HG03135 (cell line): ENCODE measurements around the gene BIK.
"Not testable (repeated sequence)": the region's sequence is repeated elsewhere in the genome, so short reads cannot be mapped to it uniquely, and the experiment has no call there.

ENCODE experiments used
- ATAC-seq: cut with Tn5 transposase; IDR thresholded peaks from one replicate; pipeline ENCODE4 v1.9.1; 2021; ENCODE audit warnings: mild to moderate bottlenecking, moderate library complexity; ENCODE audit not compliant: unreplicated experiment

BIK gene

DNA sequence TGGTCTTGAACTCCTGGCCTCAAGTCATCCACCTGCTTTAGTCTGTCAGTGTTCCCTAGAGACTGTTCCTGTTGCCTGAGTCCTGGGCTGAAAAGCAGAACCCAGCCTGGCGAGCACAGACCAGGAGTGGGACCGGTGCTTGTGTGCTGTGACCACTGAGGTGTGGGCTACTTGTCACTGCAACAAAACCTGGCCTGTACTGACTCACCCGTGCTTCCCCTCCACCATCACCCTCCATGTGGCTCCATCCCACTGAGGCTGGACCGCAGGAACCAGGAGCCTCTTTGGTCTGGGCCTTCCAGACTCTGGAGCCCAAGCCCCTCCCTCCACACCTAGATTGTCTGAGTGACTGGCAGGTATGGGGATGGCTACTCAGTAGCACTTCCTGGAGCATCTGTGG is 24.0 kb downstream of the BIK start:
- ATAC-seq, result no peak

- no peak for ATAC-seq
Measured at GRCh38 chr22:43135565-43135964, 25.0 kb downstream of the BIK start.

DNA sequence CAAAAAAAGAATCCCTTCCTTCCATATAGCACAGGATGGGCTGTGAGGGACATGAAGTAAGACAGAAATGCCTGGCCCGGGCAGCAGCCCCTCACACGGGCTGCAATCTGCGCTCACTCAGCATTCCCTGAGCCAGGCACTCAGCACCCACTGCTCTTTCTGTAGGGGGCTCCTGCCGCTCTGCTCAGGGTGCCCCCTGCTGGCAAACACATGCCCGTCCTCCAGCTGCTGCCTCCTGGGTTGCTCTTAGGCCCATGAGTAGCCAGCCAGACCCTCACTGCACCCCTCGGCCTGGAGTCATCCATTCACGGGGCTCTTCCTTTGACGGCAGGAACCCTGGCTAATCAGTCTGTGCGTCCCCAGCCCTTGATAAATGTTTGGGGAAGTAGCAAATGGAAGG is 25.7 kb downstream of the BIK start:
- no peak for ATAC-seq

DNA sequence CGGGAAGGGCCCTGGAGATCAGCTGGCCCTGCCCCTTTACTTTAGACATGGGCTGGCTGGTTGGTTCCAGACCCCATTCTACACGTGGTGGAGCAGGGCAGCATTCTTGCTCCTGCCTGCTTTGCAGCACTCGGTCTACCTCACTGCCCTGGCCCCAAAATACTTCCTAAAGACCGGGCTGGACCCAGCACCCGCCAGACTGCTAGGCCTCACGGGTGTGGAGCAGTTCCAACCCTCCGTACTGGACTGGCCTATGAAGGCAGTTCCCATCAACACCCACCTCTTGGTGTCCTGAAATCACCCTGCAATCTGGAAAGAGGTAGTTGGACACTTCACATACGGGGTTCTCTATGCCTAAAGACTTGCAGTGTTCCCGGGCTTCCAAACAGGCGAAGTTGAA is 26.3 kb downstream of the BIK start:
- ATAC-seq, result no peak

- ATAC-seq, result peak; percentile 72
Measured at GRCh38 chr22:43142880-43143562, 32.5 kb downstream of the BIK start, which contains the start of gene MCAT. MCAT (minus strand) TSS chr22:43143398; CDS start chr22:43143348, 50 bp downstream.

DNA sequence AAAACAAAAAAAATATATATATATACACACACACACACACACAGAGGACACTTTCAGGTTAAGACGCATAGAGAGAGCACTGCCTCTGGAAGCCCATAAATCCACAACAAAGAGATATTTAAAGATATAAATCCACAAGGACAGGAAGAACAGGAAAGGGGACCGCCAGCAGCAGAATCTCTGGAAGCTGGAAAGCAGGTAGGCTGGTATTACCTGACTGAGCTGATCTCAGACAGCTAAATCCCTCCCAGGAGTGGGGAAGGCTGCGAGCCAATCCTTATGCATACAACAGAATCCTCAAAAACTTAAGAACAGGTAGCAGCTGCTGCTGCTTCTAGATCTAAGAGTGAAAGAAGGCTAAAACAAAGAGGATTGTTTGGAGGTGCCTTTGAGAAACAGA is 34.4 kb downstream of the BIK start:
- ATAC-seq, result no peak

GRCh38 chr22:43145371-43145770 is 34.8 kb downstream of the BIK start:
- ATAC-seq, result not testable (repeated sequence)

GRCh38 chr22:43146332-43146731 is 35.8 kb downstream of the BIK start:
- not testable (repeated sequence) for ATAC-seq

- no peak for ATAC-seq
Measured at GRCh38 chr22:43147821-43148220, 37.3 kb downstream of the BIK start.

DNA sequence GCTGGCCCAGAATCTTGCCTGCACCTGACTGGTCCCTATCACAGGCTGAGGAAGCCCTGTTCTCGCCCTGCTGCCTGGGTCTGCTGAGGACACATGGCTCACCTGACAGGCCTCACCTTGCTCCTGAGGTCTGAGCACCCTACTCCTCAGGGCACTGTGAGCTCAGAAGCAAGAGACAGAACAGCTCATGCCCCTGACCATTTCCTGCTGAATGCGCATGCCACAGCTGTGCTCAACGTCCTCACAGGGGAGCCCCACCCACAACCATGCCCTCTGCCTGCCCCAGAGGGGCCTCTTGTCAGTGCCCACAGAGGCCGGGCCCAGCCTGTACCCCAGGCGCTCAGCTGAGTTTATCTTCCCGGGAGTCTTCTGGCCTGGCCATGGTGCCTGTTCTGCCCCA is 38.0 kb downstream of the BIK start:
- ATAC-seq, result no peak

GRCh38 chr22:43150731-43151206 is 40.2 kb downstream of the BIK start:
- ATAC-seq, result no peak

DNA sequence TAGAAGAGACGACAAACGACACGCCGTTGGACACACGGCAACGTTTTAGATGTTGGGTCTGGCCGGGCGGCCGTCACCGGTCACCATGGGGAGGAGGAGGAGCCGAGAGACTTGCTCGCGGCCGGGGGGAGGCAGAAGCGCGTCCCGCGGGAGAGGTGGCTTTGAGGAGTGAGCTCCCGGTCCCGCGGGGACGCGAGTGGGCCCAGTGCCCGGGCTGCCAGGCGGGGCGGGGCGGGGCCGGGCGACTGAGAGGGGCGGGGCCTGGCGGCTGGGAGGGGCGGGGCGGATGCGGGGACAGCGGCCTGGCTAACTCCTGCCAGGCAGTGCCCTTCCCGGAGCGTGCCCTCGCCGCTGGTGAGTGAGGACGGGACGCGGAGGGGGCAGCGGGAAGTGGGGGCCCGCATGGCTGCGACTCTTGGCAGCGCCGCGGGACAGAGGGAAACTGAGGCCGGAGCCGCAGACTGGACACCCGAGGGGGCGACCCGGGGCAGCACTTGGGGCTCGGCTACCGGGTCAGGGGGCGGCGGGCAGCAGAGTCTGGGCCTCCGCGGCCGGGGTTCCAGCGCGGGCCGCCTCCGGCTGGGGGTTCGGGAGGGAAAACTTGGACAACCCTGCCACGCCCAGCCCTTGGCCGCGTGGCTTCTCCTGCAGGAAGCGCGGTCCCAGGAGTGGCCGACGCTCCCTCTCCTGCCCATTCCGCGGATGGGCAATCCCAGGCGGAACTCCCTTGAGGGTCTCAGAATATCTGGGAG is 40.9 kb downstream of the BIK start, which contains the start of gene TSPO:
TSS of gene TSPO (plus strand) at position 309 of the 752 bp plus-strand sequence. CDS start 7,680 bp downstream, outside the sequence.
- no peak for ATAC-seq

- ATAC-seq, result no peak
Measured at GRCh38 chr22:43152003-43152356, 41.4 kb downstream of the BIK start.

DNA sequence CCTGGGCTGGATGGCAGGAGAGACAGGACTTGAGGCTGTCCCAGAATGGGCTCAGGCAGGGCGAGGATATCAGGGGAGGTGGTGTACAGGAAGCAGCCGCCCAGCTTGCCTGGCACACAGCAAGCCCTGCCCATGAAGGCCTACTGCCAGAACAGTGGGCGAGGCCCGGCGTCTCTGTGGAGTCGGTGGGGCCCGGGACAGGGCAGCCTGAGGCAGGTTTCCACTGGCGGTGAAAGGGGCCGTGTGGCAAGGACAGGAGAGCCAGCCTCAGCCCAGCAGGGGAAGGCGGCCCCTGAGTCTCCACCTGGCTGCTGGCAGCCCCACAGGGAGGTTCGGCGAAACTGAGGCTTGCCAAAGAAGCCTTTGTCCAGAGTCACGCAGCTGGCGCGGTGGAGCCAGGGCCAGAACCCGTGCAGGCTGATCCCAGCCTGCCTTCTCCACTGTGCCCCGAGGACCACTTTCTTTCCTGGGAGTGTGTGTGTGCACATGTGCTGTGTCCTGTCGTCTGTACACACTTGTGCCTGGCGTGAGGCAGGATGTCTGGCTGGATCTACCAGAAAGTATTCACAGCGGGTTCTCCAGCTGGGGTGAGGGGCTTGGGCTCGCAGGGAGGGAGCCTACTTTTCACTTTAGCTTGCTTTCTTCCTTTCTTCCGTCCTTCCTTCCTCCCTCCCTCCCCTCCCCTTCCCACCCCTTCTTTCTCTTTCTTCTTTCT is 42.0 kb downstream of the BIK start:
- ATAC-seq, result no peak

DNA sequence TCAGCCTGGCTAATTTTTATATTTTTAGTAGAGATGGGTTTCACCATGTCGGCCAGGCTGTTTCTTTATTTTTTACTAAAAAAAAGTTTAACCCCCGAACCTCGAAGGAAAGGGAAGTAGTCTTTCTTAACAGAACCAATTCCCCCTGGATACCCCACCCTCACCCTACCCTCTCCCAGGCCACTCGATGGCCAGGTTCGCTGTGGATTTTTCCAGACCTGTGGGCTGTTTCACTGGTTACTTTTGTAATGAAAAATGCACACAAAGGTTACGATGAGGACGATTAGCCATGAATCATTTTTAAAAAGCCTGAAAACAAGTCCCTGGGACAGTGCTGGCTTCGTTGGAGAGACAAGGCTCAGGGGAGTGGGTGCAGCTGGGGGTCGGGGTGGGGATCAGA is 43.3 kb downstream of the BIK start:
- no peak for ATAC-seq

DNA sequence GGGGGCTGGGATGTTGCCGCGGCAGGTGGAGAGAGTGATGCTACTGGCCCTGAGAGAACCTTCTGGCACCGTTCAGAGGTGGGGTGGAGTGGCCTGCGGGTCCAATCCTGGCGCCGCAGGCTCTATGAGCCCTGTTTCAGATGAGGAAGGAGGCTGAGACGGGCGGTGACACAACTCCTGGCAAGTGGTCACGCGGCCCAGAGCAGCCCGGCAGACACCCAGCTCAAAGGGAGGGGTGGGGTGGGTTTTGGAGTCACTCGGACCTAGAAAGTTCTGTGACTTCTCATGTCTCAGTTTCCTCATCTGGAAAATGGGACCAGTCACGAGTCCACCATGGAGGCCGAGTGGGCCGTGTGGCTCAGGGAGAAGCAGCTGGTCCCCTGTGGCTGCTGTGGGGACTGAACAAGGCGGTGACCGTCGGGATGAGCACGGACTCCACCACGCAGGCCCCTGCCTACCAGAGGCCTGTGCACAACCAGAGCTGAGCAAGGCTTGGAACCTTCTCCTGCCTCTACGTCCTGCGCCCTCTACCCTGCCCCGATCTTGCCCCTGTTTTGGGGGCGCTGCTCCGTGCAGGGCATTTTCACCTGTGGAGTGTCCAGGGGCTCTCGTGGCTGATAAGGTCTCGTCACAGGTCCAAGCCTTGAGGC is 44.5 kb downstream of the BIK start:
- no peak for ATAC-seq

- no peak for ATAC-seq
Measured at GRCh38 chr22:43155789-43156188, 45.2 kb downstream of the BIK start.

- ATAC-seq, result no peak
Measured at GRCh38 chr22:43156413-43156812, 45.9 kb downstream of the BIK start.

DNA sequence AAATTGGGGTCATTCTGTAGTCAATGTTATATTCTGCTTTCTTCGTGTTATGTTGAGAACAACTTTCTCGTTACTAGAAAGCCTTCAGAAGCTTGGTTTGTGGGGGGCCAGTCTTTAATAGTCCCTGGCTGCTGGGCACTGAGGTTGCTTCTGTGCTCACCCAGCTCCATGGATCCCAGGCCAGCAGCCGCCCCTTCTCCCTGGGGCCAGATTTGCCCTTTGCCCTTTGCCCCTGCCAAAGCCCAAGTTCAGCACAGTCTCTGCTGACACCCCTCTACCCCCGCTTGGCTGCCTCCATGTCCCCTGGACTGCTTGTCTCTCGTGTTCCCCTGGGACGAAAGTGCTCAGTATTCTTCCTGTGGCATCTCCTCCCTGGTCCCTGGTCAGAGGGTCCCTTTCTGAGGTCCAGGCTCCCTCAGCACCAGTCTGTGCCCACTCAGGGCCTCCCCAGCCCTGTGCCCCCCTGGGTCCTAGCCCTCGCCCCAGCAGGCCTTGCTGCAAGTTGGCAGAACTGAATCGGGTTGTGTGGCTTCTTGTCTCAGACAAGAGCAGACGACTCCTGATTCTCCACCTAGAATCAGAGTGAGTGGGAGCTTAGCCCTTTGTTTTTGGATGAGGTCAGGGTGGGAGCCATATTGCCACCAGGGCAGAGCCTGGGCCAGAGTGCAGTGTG is 47.5 kb downstream of the BIK start:
- ATAC-seq, result no peak

DNA sequence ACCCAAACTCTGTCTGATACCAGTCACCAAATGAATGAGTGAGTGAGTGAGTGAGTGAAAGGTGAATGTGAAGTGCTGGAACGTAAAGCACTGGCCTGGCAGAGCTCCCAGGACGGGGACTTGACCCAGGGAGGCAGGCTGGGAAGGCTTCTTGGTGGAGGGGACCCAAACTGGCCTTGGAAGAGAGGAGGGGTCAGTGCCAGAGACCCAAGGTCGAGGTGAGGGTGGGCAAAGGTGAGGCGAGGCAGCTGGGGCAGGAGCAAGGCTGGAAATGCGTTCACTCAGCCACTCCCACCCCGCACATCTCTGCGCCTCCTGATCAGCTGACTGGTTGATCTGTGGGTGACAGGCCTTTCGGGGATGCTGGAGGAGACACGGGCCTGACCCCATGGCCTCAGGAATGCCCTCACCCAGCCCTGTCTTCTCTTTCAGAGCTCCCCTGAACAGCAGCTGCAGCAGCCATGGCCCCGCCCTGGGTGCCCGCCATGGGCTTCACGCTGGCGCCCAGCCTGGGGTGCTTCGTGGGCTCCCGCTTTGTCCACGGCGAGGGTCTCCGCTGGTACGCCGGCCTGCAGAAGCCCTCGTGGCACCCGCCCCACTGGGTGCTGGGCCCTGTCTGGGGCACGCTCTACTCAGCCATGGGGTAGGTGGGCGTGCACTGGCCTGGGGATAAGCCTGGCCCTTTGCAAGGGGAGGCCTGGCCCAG is 48.4 kb downstream of the BIK start:
- no peak for ATAC-seq
